ENCODE data around the gene SPANXN2. TPM values are rescaled to one million over a fixed set of nuclear protein-coding genes. Genes with fewer than 3 reads are reported as not detected.

The SPANXN2 gene
- not detected for total RNA-seq

GRCh38 chrX:143720652-143721051 is at the start of gene SPANXN2:
SPANXN2 (minus strand) TSS chrX:143720752; CDS start chrX:143720668, 84 bp downstream.

Other genes with a start within 250 kb of the SPANXN2 start
- not detected for gene SPANXN3, start 203.3 kb downstream of the SPANXN2 start, total RNA-seq
- not detected for gene SLITRK4, start 84.7 kb downstream of the SPANXN2 start, total RNA-seq
- gene UBE2NL, start 163.3 kb upstream of the SPANXN2 start, total RNA-seq, result not detected

All from activated naive CD4-positive, alpha-beta T cell treated with anti-CD3 and anti-CD28 coated beads, Interleukin-2, amount 10 ng/mL, durations not matched to agents 5 hours and 36 hours (primary cell).